NCI-H69 (cell line): ENCODE measurements around the gene ICAM3.

ENCODE experiments used
- DNase-seq: peaks from one replicate; lab custom pipeline; 2025; lab: John Stamatoyannopoulos, UW

ICAM3 gene

GRCh38 chr19:10318807-10319682, 20.4 kb downstream of the ICAM3 start:
- no peak for DNase-seq

GRCh38 chr19:10317857-10318462, 21.5 kb downstream of the ICAM3 start:
- no peak for DNase-seq

- no peak for DNase-seq
Observed at GRCh38 chr19:10317045-10317856, 22.2 kb downstream of the ICAM3 start.

- peak; percentile 51 for DNase-seq
Observed at GRCh38 chr19:10316229-10317044, 23.0 kb downstream of the ICAM3 start.

- peak; percentile 96 for DNase-seq
Observed at GRCh38 chr19:10315335-10316214, 23.8 kb downstream of the ICAM3 start, which contains the start of gene FDX2. Gene FDX2 (minus strand): TSS chr19:10316015. CDS start chr19:10315996, 19 bp downstream.

- no peak for DNase-seq
Observed at GRCh38 chr19:10309423-10309822, 30.0 kb downstream of the ICAM3 start, which contains the start of gene ZGLP1. Gene ZGLP1 (minus strand): TSS chr19:10309815.

- DNase-seq: no peak
Observed at GRCh38 chr19:10306327-10306726, 33.1 kb downstream of the ICAM3 start.

GRCh38 chr19:10305139-10305806, 34.2 kb downstream of the ICAM3 start:
- no peak for DNase-seq

GRCh38 chr19:10299545-10300458, 39.6 kb downstream of the ICAM3 start:
- peak; percentile 29 for DNase-seq

GRCh38 chr19:10295847-10296591, 43.4 kb downstream of the ICAM3 start:
- DNase-seq: peak; percentile 20

- DNase-seq: no peak
Observed at GRCh38 chr19:10295305-10295846, 44.0 kb downstream of the ICAM3 start.

- no peak for DNase-seq
Observed at GRCh38 chr19:10294368-10294697, 45.1 kb downstream of the ICAM3 start.

- DNase-seq: no peak
Observed at GRCh38 chr19:10293637-10294367, 45.6 kb downstream of the ICAM3 start.

- no peak for DNase-seq
Observed at GRCh38 chr19:10292789-10293636, 46.4 kb downstream of the ICAM3 start.

GRCh38 chr19:10292206-10292788, 47.1 kb downstream of the ICAM3 start:
- DNase-seq: peak; percentile 80
